ENCODE data around the gene FOSL1.

The FOSL1 gene

DNA sequence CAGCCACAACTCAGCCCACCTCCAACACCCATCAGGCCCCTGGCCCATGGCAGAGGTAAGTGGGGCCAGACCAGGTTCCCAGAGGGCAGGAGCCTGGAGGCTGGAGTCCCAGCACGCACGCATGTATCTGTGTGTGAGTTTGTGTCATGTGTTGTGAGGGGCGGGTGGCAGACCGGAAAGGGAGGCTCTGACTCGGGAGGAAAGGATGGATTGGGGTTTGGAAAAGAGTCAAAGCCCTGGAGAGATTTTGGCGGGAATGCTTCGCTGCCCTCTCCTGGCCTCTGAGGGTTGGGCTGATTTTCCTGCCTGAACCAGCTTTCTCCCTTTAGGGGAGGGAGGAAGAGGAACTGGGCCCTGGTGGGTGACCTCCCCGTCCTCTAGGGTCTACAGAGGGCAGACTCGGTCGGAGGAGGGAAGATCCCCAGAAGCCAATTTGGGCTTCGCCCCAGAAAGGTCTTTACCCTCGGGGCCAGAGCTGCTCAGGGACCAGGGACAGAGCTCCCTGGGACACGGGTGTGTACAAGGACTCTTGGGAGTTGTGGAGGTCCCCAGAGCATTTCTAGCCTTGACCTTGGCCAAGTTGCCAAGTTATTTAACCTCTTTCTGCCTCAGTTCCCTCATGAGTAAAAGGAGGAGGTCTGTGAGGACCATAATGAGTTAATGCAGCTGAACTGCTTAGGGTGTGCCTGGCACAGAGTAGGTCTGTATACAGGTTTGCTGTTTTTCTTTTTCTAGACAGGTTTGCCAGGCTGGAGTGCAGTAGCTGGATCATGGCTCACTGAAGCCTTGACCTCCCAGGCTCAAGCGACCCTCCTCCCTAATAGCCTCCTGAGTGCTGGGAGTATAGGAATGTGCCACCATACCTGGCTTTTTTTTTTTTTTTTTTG lies 11.7 kb upstream of the FOSL1 start:
- DNase-seq (ENCODE audit: low read depth), result peak; percentile 91
- TF ChIP-seq, protein P1, sequence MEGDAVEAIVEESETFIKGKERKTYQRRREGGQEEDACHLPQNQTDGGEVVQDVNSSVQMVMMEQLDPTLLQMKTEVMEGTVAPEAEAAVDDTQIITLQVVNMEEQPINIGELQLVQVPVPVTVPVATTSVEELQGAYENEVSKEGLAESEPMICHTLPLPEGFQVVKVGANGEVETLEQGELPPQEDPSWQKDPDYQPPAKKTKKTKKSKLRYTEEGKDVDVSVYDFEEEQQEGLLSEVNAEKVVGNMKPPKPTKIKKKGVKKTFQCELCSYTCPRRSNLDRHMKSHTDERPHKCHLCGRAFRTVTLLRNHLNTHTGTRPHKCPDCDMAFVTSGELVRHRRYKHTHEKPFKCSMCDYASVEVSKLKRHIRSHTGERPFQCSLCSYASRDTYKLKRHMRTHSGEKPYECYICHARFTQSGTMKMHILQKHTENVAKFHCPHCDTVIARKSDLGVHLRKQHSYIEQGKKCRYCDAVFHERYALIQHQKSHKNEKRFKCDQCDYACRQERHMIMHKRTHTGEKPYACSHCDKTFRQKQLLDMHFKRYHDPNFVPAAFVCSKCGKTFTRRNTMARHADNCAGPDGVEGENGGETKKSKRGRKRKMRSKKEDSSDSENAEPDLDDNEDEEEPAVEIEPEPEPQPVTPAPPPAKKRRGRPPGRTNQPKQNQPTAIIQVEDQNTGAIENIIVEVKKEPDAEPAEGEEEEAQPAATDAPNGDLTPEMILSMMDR (conservative IDR thresholded peaks at IDR 0.05; ENCODE audit: control insufficient read depth, insufficient read depth, low read depth, low read length), result peak; percentile 38
- H3K4me3 ChIP-seq (ENCODE audit: control insufficient read depth, low read depth, low read length), result no peak overlapping the region

DNA sequence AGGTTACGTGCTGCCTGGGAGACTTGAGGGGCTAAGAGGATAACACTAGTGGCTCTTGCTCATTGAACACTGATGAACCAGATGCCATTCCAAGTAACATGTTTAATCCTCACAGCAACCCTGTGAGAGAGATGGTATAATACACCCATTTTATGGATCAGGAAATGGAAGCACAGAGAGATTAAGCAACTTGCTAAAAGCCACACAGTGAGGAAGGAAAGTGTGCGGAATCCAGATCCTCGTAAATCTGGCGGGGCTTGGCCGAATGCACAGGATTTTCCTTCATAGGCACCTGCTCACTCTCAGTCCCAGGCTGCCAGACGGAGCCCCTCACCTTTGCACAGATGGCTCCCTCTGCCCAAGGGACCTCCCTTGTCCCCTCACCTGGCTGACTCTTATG lies 7.7 kb upstream of the FOSL1 start:
- H3K4me3 ChIP-seq (ENCODE audit: control insufficient read depth, low read depth, low read length), result no peak overlapping the region
- no peak for DNase-seq (ENCODE audit: low read depth)

DNA sequence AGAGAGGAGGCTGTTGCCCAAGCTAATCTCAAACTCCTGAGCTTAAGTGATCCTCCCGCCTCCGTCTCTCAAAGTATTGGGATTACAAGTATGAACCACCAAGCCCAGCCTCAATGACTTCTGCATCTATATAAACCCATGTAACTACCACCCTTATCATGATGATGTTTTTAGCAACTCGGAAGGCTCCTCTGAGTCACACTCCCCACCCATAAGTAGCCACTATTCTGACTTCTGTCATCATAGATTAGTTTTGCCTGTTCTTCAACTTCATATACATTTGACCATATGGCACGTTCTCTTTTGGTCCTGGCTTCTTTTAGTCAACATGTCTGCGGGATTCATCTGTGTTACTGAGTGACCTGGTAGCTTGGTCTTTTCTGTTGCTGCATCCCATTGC lies 6.4 kb upstream of the FOSL1 start:
- TF ChIP-seq, protein P1 (conservative IDR thresholded peaks at IDR 0.05; ENCODE audit: control insufficient read depth, insufficient read depth, low read depth, low read length), result no peak
- DNase-seq (ENCODE audit: low read depth), result no peak
- no peak overlapping the region for H3K4me3 ChIP-seq (ENCODE audit: control insufficient read depth, low read depth, low read length)

More for the DNA sequence above, 7.7 kb upstream of the FOSL1 start:
- TF ChIP-seq, protein P1 (conservative IDR thresholded peaks at IDR 0.05; ENCODE audit: control insufficient read depth, insufficient read depth, low read depth, low read length), result no peak

DNA sequence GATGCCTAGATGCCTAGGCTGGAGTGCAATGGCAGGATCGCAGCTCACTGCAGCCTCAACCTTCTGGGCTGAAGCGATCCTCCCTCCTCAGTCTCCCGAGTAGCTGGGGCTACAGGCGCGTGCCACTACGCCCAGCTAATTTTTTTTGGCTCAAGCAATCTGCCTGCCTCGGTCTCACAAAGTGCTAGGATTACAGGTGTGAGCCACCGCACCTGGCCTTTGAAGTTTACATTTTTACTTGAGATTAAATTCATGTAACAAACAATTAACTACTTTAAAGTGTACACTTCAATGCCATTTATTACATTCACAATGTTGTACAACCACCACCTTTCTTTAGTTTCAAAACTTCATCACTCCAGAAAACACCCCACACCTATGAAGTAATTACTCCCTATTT lies 3.5 kb upstream of the FOSL1 start:
- no peak overlapping the region for H3K4me3 ChIP-seq (ENCODE audit: control insufficient read depth, low read depth, low read length)
- no peak for DNase-seq (ENCODE audit: low read depth)
- TF ChIP-seq, protein P1 (conservative IDR thresholded peaks at IDR 0.05; ENCODE audit: control insufficient read depth, insufficient read depth, low read depth, low read length), result no peak

DNA sequence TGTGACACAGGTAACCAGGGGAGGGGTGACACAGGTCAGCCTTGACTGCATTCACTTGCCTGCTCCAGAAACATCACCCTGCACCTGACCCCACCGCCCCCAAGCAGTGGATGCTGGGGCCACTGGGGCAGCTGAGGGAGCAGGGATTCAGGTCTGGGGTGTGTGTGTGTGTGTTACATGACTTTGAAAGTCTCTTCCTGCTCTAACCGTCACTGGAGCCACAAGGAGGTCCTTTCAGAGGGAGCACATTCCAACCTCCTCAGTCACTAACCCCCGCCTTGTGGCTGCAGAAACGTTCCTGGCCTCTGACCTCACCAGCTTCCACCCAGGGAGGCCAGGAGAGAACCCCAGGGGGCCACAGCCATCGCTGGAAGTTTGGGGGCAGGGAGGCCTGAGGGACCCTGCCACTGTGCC lies 2.9 kb upstream of the FOSL1 start:
- H3K4me3 ChIP-seq (ENCODE audit: control insufficient read depth, low read depth, low read length), result no peak overlapping the region
- TF ChIP-seq, protein P1 (conservative IDR thresholded peaks at IDR 0.05; ENCODE audit: control insufficient read depth, insufficient read depth, low read depth, low read length), result no peak
- peak; percentile 89 for DNase-seq (ENCODE audit: low read depth)

DNA sequence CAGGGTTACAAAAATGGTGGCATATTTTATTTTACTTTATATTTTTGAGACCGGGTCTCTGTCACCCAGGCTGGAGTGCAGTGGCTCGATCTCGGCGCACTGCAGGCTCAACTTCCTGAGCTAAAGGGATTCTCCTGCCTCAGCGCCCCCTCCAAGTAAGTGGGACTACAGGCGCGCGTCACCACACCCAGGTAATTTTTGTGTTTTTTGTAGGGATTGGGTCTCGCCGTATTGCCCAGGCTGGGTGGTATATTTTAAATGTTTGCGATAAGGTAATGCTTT lies 652 bp upstream of the FOSL1 start:
- no peak overlapping the region for H3K4me3 ChIP-seq (ENCODE audit: control insufficient read depth, low read depth, low read length)
- TF ChIP-seq, protein P1 (conservative IDR thresholded peaks at IDR 0.05; ENCODE audit: control insufficient read depth, insufficient read depth, low read depth, low read length), result no peak
- no peak for DNase-seq (ENCODE audit: low read depth)

Measured in fibroblast of mammary gland (primary cell).